ENCODE results near the gene SLC5A10. TPM values are rescaled to one million over a fixed set of nuclear protein-coding genes. Genes with fewer than 3 reads are reported as not detected.

Gene SLC5A10
- total RNA-seq, 6 donors from 2014 or later: not detected

DNA sequence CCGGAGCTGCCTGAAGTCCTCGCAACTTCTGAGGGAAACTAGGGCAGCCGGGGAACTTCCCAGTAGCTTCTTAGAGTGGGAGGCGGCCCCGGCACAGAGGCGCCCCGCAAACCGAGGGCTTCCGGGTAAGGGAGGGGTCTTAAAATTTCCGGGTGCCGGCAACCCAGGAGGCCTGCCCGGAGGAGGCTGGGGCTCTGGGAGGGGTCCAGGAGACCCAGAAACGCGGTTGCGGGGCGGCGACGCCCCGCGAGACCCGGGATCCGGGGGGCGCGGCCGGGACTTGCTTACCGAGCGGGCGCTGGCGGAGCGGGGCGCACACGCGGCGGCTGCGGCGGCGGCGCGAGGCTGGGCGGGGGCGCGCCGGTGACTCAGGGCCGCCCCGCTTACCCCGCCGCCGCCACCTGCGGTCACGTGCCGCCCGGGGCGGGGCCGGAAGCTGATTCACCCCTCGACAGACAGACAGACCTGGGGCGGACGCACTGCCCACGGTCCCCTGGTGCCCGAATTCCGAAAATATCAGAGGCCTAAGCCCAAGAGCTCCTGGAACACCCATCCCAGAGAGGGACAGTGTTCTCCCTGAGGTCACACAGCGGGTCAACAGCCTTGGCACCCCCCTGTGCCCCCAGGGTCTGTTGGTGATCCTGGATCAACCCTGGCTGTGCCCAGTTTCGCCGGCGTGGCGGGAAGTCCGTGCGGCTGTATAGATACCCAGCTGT lies 52.6 kb downstream of the SLC5A10 start, which contains the start of gene FAM83G:
TSS of gene FAM83G (minus strand) at position 344 of the 716 bp plus-strand sequence. CDS start 723 bp downstream, outside the sequence.
- 20 to 22% methylated on average over 1 to 19 of the region's 67 CpGs for WGBS, 2 donors
- TF ChIP-seq POLR2AphosphoS5 (IDR thresholded peaks at IDR 0.05) (peak; percentile 15 to 59), EP300 (IDR thresholded peaks at IDR 0.05) (no peak), POLR2A (IDR thresholded peaks at IDR 0.05) (peak in 3 of 4 donors; percentile 18 to 59 (median 28))
- TF ChIP-seq, protein P1, sequence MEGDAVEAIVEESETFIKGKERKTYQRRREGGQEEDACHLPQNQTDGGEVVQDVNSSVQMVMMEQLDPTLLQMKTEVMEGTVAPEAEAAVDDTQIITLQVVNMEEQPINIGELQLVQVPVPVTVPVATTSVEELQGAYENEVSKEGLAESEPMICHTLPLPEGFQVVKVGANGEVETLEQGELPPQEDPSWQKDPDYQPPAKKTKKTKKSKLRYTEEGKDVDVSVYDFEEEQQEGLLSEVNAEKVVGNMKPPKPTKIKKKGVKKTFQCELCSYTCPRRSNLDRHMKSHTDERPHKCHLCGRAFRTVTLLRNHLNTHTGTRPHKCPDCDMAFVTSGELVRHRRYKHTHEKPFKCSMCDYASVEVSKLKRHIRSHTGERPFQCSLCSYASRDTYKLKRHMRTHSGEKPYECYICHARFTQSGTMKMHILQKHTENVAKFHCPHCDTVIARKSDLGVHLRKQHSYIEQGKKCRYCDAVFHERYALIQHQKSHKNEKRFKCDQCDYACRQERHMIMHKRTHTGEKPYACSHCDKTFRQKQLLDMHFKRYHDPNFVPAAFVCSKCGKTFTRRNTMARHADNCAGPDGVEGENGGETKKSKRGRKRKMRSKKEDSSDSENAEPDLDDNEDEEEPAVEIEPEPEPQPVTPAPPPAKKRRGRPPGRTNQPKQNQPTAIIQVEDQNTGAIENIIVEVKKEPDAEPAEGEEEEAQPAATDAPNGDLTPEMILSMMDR (IDR thresholded peaks at IDR 0.05): no peak
- H3K4me3 ChIP-seq: peak within 1 kb of the TSS; percentile 3 to 77 (median 66)
- ATAC-seq (ENCODE audit: low FRiP score in 2 of 2) (peak; percentile 72 to 86), DNase-seq (peak; percentile 90 to 97)
- H3K27me3 ChIP-seq: no peaks in the 10 kb centered on the region
- H3K4me1 ChIP-seq: peaks cover 12 to 31% (median 15%) of the 10 kb centered on the region in 4 donors
- peak within 1 kb of the TSS; percentile 52 to 85 (median 78) for H3K27ac ChIP-seq
- H3K9me3 ChIP-seq: no peaks in the 10 kb centered on the region
- H3K36me3 ChIP-seq: no peaks in the 10 kb centered on the region

DNA sequence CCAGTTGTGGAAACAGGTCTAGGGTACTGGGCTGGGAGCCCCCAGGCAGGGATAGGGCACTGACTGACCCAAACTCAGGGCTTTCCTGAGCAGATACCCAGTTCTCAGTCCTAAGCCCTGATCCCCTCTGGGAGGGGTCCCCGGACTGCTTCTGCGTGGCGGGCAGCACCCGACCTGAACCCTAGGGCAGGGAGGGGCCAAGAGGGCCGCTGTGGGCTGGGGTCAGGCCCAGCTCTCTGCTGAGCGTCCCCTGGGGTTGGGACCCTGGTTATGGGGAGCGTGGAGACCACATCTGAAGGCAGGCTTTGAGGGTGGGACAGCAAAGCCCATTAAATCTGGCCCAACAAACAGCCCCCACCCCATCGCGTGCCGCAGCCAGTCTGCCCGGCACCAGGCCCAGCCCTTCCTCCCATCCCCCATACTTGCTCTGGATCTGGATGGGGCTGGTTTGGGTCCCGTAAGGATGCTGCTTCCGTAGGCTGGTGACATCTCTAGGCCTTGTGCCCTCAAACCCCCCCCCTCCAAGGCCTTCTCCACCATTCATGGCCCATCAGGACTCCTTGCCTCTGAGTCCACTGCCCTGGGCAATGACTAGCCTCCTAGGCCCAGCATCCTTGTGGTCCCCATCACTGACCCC lies 53.3 kb downstream of the SLC5A10 start:
- peak in 1 of 2 donors; percentile 66 for DNase-seq

DNA sequence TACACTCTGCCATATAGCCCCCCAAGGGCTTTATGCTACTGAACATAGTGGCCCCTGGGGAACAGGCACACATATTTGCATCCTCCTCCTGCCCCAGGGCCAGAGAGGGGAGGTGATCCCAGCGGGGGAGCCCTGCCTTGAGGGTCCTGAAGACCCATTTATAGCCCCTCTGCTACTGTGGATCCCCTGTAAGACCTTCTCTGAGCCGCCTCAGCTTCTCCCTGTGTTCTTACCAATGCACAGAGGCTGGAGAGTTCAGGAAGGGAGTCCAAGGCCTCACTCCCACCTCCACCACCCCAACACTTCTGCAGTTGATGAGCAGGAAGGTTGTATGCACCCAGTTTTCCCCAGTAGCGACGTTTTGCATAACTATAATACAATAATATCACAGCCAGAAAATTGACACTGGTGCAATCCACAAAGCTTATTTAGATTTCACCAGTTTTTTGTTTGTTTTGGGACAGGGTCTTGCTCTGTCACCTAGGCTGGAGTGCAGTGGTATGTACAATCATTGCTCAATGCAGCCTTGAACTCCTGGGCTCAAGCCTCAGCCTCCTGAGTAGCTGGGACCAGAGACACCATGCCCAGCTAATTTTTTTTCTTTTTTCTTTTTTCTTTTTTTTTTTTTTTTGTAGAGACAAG lies 53.9 kb downstream of the SLC5A10 start:
- Histone ChIP-seq H3K27ac (no peak overlapping the region), H3K9me3 (no peaks in the 10 kb centered on the region), H3K4me3 (no peak overlapping the region), H3K27me3 (no peaks in the 10 kb centered on the region), H3K4me1 (peaks cover 12 to 31% (median 16%) of the 10 kb centered on the region in 4 donors), H3K36me3 (no peaks in the 10 kb centered on the region)
- 89 to 91% methylated on average over 4 of the region's 4 CpGs for whole genome bisulfite sequencing, 2 donors
- ATAC-seq (ENCODE audit: low FRiP score in 2 of 2) (no peak), DNase-seq (no peak)
- TF ChIP-seq EP300 (IDR thresholded peaks at IDR 0.05) (no peak), POLR2A (IDR thresholded peaks at IDR 0.05) (no peak), POLR2AphosphoS5 (IDR thresholded peaks at IDR 0.05) (no peak)
- TF ChIP-seq, protein P1 (IDR thresholded peaks at IDR 0.05): no peak

More for the DNA sequence above, 53.3 kb downstream of the SLC5A10 start:
- no peak for TF ChIP-seq POLR2AphosphoS5 (IDR thresholded peaks at IDR 0.05)
- no peak for TF ChIP-seq EP300 (IDR thresholded peaks at IDR 0.05)
- no peak for TF ChIP-seq POLR2A (IDR thresholded peaks at IDR 0.05)
- TF ChIP-seq, protein P1 (IDR thresholded peaks at IDR 0.05): no peak
- ATAC-seq (ENCODE audit: low FRiP score in 2 of 2): peak in 1 of 2 donors; percentile 1
- H3K4me3 ChIP-seq: peak overlapping the region in 3 of 4 donors; percentile 64 to 77 (median 69)
- H3K36me3 ChIP-seq: no peaks in the 10 kb centered on the region
- H3K27ac ChIP-seq: peak overlapping the region; percentile 52 to 85 (median 78)
- H3K27me3 ChIP-seq: no peaks in the 10 kb centered on the region
- H3K4me1 ChIP-seq: peaks cover 12 to 31% (median 15%) of the 10 kb centered on the region in 4 donors
- WGBS, 2 donors: 92 to 100% methylated on average over 2 to 9 of the region's 13 CpGs
- H3K9me3 ChIP-seq: no peaks in the 10 kb centered on the region

DNA sequence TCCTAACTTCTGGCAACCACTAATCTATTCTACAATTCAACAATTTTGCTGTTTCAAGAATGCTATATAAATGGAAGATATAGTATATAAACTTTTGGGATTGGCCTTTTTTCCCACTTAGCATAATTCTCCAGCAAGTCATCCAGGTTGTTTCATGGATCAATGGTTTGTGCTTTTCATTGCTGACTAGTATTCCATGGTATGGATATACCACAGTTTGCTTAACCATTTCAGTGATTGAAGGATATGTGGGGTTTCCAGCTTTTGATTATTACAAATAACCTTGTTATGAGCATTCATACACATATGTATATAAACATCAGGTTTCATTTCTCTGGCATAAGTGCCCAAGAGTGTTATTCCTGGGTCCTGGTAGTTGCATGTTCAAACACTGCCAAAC lies 54.7 kb downstream of the SLC5A10 start:
- Histone ChIP-seq H3K9me3 (no peaks in the 10 kb centered on the region), H3K4me3 (no peak overlapping the region), H3K27me3 (no peaks in the 10 kb centered on the region), H3K4me1 (peaks cover 12 to 26% (median 18%) of the 10 kb centered on the region in 4 donors), H3K36me3 (no peaks in the 10 kb centered on the region), H3K27ac (no peak overlapping the region)
- DNase-seq (no peak), ATAC-seq (ENCODE audit: low FRiP score in 2 of 2) (no peak)
- TF ChIP-seq POLR2AphosphoS5 (IDR thresholded peaks at IDR 0.05): no peak

DNA sequence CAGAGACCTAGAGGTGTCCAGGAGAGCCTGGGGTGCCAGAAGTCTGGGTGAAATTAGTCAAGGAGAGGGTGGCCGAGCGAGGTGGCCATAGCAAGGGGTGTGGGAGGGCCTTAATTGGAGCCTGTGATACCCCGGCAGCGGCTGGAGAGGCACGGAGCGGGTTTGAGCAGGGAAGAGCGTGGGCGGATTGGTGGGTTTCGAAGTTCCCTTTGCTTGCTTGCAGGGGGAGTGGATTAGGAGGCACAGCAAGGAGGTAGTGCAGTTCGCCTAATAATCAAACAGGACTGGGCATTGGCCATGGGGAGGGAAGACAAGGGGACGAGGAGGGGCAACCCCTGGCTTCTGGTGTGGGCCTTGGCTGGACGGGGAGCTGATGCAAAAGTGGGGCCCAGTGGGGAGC lies 58.0 kb downstream of the SLC5A10 start:
- no peak overlapping the region for H3K4me3 ChIP-seq
- no peak for ATAC-seq (ENCODE audit: low FRiP score in 2 of 2)
- no peak overlapping the region for H3K27ac ChIP-seq
- WGBS, 2 donors: 88 to 97% methylated on average over 12 of the region's 12 CpGs
- H3K9me3 ChIP-seq: no peaks in the 10 kb centered on the region
- DNase-seq: no peak
- no peaks in the 10 kb centered on the region for H3K27me3 ChIP-seq
- H3K36me3 ChIP-seq: no peaks in the 10 kb centered on the region
- peaks cover 0 to 5% (median 1%) of the 10 kb centered on the region in 4 donors for H3K4me1 ChIP-seq
- TF ChIP-seq EP300 (IDR thresholded peaks at IDR 0.05): no peak
- no peak for TF ChIP-seq POLR2A (IDR thresholded peaks at IDR 0.05)
- TF ChIP-seq, protein P1 (IDR thresholded peaks at IDR 0.05): no peak
- TF ChIP-seq POLR2AphosphoS5 (IDR thresholded peaks at IDR 0.05): no peak
